Measurements from ENCODE around the gene PCP2. TPM values are rescaled to one million over a fixed set of nuclear protein-coding genes. Genes with fewer than 3 reads are reported as not detected.
"Not testable (repeated sequence)": the region's sequence is repeated elsewhere in the genome, so short reads cannot be mapped to it uniquely, and the experiment has no call there.

Gene PCP2
- polyA plus RNA-seq, 1 donor = 1.5 TPM

DNA sequence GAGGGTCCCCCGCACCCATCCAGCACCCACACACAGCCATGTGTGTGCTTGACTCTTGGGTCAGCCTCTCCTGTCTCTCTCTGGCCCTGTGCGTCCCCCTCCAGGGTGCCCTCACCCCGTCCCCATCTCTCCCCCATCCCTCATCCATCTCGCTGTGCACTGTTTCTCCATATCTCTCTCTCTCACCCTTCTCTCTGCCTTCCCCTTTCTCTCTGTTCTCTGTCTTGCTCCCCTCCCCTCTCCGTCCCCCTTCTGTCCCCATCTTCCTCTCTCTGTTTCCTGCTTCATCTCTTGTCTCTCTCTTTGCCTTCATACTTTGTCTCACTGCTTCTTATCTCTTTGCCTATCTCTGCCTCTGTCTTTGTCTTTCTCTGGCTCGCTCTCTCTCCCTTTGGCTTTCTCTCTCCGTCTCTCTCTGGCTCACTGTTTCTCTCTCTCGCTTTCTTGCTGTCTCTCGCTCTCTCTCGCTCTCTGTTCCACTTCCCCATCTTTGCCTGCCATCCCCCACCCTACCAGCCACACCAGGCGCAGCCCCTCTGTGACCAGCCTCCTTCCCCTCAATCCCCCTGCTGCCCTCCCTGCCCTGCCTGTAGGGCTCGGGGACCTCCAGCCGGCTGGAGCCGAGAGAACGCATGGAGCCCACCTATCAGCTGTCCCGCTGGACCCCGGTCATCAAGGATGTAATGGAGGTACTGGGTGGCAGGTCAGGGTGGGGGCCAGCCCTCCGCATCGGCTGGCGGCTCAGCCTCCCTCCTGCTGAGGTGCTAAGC, 12.3 kb upstream of the PCP2 start:
- WGBS (ENCODE audit: insufficient coverage, low lambda C conversion rate) = 76% methylated on average over 7 of the region's 20 CpGs
- no peak overlapping the region for H3K27ac ChIP-seq (ENCODE audit: low read length)
- peaks cover 23% of the 10 kb centered on the region for H3K36me3 ChIP-seq (ENCODE audit: control insufficient read depth, insufficient read depth, low read length)
- no peaks in the 10 kb centered on the region for H3K4me1 ChIP-seq (ENCODE audit: control insufficient read depth, insufficient read depth, low read length)
- no peaks in the 10 kb centered on the region for H3K27me3 ChIP-seq (ENCODE audit: control insufficient read depth, insufficient read depth, low read length)
- no peaks in the 10 kb centered on the region for H3K9me3 ChIP-seq (ENCODE audit: control insufficient read depth, low read depth, low read length)
- no peak for DNase-seq
- H3K4me3 ChIP-seq (ENCODE audit: low read length) = no peak overlapping the region

DNA sequence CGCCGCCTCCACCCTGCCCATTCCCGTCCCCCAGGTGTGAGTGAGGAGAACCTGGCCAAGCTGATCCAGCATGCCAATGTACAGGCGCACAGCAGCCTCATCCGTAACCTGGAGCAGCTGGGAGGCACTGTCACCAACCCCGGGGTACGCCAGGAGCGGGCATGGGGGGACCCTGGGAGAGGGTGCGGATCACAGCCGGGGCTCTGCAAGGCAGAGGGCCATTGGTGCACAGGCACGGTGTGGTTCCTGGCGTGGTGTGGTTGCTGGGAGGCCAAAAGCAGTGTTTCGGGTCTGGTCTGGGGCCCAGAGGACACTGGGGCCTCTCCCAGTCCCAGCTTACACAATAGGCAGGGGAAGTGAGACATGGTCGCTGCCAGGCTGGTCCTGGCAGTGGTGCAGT, 11.6 kb upstream of the PCP2 start:
- no CpG with 5 or more reads among the region's 14 CpGs for WGBS (ENCODE audit: insufficient coverage, low lambda C conversion rate)
- no peaks in the 10 kb centered on the region for H3K4me1 ChIP-seq (ENCODE audit: control insufficient read depth, insufficient read depth, low read length)
- H3K9me3 ChIP-seq (ENCODE audit: control insufficient read depth, low read depth, low read length) = no peaks in the 10 kb centered on the region
- no peak overlapping the region for H3K27ac ChIP-seq (ENCODE audit: low read length)
- peaks cover 23% of the 10 kb centered on the region for H3K36me3 ChIP-seq (ENCODE audit: control insufficient read depth, insufficient read depth, low read length)
- no peak overlapping the region for H3K4me3 ChIP-seq (ENCODE audit: low read length)
- no peak for DNase-seq
- H3K27me3 ChIP-seq (ENCODE audit: control insufficient read depth, insufficient read depth, low read length) = no peaks in the 10 kb centered on the region

DNA sequence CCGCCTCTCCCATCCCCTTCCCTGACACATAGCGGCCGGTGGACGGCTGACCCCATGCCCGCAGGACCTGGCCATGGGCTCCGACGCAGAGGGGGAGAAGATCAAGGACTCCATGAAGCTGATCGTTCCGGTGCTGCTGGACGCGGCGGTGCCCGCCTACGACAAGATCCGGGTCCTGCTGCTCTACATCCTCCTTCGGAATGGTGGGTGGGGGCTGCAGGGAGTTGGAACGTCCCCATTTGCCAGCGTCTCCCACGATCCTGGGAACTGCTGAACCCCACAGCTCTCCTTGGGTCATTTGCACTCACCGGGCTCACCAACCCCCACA, 11.0 kb upstream of the PCP2 start:
- no peak for DNase-seq
- no CpG with 5 or more reads among the region's 20 CpGs for WGBS (ENCODE audit: insufficient coverage, low lambda C conversion rate)
- H3K27me3 ChIP-seq (ENCODE audit: control insufficient read depth, insufficient read depth, low read length) = no peaks in the 10 kb centered on the region
- no peak overlapping the region for H3K4me3 ChIP-seq (ENCODE audit: low read length)
- H3K4me1 ChIP-seq (ENCODE audit: control insufficient read depth, insufficient read depth, low read length) = no peaks in the 10 kb centered on the region
- no peak overlapping the region for H3K27ac ChIP-seq (ENCODE audit: low read length)
- H3K36me3 ChIP-seq (ENCODE audit: control insufficient read depth, insufficient read depth, low read length) = peaks cover 25% of the 10 kb centered on the region
- no peaks in the 10 kb centered on the region for H3K9me3 ChIP-seq (ENCODE audit: control insufficient read depth, low read depth, low read length)

DNA sequence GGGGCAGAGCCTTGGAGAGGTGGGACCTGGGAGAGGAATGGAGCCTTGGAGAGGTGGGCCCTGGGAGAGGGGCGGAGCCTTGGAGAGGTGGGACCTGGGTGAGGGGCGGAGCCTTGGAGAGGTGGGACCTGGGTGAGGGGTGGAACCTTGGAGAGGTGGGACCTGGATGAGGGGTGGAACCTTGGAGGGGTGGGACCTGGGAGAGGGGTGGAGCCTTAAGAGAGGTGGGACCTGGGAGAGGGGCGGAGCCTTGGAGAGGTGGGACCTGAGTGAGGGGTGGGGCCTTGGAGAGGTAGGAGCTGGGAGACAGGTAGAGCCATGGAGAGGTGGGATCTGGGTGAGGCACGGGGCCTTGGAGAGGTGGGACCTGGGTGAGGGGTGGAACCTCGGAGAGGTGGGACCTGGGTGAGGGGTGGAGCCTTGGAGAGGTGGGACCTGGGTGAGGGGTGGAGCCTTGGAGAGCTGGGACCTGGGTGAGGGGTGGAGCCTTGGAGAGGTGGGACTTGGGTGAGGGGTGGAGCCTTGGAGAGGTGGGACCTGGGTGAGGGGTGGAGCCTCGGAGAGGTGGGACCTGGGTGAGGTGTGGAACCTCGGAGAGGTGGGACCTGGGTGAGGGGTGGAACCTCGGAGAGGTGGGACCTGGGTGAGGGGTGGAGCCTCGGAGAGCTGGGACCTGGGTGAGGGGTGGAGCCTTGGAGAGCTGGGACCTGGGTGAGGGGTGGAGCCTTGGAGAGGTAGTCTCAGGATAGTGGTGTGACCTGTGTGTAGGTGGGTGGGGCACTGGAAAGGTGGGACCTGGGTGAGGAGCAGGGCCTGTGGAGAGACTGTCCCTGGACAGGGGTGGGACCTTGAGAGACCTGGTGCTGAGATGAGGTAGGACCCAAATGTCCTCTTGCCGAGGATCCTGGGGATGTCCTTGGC, 10.4 kb upstream of the PCP2 start:
- peak in 1 of 2 donors; percentile 35 for DNase-seq
- not testable (repeated sequence) for H3K27me3 ChIP-seq (ENCODE audit: control insufficient read depth, insufficient read depth, low read length); H3K9me3 ChIP-seq (ENCODE audit: control insufficient read depth, low read depth, low read length); H3K27ac ChIP-seq (ENCODE audit: low read length); H3K4me3 ChIP-seq (ENCODE audit: low read length); H3K4me1 ChIP-seq (ENCODE audit: control insufficient read depth, insufficient read depth, low read length)
- H3K36me3 ChIP-seq (ENCODE audit: control insufficient read depth, insufficient read depth, low read length) = peaks cover 28% of the 10 kb centered on the region
- no CpG with 5 or more reads among the region's 10 CpGs for WGBS (ENCODE audit: insufficient coverage, low lambda C conversion rate)

DNA sequence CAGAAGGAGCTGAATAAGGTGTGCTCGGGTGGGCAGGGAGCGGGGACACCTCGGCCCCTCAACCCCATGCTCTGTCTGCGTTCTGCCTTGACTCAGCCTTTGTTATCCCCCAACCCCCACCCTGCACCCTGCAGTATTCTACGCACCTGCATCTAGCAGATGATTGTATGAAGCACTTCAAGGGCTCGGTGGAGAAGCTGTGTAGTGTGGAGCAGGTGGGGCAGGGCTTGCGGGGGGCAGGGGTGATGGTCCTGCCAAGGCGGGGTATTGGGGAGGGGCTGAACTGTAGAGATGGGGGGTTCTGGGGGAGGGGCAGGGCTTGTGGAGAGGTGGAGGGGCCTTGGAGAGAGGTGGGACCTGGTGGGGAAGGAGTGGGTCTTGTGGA, 9.5 kb upstream of the PCP2 start:
- Histone ChIP-seq H3K4me1 (ENCODE audit: control insufficient read depth, insufficient read depth, low read length) (peaks cover 3% of the 10 kb centered on the region), H3K27me3 (ENCODE audit: control insufficient read depth, insufficient read depth, low read length) (no peaks in the 10 kb centered on the region), H3K9me3 (ENCODE audit: control insufficient read depth, low read depth, low read length) (no peaks in the 10 kb centered on the region), H3K27ac (ENCODE audit: low read length) (no peak overlapping the region), H3K36me3 (ENCODE audit: control insufficient read depth, insufficient read depth, low read length) (peaks cover 32% of the 10 kb centered on the region), H3K4me3 (ENCODE audit: low read length) (no peak overlapping the region)
- no CpG with 5 or more reads among the region's 8 CpGs for WGBS (ENCODE audit: insufficient coverage, low lambda C conversion rate)
- no peak for DNase-seq

DNA sequence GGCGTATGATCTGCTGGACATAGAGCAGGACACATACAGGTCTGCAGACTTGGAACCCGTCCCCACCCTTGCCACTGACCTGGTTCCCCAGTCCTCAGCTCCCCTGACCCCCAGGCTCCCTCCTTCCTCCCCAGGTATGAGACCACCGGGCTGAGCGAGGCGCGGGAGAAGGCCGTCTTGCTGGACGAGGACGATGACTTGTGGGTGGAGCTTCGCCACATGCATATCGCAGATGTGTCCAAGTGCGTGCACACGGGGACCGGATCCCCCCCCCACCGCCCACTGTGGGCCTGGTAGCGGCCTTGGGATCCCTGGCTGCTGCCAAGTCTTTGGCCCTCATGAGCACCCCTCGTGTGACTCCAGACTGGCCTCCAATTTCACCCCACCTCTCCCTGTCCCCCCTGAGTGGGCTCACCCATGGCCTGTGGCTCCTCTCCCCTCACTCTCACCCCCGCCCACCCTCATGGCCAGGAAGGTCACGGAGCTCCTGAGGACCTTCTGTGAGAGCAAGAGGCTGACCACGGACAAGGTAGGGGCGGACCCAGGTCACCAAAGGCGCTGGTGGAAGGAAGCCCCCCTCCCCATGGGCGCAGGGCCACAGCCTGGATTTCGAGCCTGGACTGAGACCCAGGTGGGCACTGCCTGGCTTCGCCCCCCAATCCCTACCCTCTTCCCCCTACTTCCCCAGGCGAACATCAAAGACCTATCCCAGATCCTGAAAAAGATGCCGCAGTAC, 8.9 kb upstream of the PCP2 start:
- DNase-seq = no peak

DNA sequence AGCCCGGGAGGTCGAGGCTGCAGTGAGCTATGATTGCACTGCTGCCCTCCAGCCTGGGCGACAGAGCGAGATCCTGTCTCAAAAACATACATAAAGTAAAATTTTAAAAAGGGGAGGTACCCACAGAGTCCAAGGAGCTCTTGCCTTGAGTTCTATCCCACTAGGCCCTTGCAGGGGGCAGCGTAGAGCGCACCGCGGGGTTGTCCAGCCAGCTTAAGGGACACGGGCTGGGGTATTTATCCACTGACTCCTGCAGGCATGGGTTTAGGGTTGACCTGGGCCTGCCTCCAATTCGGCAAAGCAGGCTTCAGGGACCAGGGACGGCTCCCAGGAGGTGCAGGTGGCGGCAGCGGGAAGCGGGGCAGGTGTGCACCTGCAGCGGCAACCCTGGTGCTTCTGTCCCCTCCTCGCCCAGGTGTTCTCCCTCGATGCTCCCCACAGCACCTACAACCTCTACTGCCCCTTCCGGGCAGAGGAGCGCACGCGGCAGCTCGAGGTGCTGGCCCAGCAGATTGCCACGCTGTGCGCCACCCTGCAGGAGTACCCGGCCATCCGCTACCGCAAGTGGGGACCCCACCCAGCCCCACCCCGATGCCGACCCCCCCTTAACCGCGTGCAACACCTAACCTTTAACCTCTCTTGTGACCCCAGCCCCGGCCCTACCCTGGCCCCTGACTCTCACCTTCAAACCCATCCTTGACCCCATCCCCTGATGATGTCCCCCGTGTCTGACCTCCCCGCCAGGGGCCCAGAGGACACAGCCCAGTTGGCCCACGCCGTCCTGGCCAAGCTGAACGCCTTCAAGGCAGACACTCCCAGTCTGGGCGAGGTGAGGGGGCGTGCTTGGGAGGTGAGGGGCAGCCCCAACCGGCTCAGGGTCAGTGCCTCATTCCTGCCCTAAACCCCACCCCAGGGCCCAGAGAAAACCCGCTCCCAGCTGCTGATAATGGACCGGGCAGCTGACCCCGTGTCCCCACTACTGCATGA, 8.1 kb upstream of the PCP2 start:
- no peak overlapping the region for H3K4me3 ChIP-seq (ENCODE audit: low read length)
- no peaks in the 10 kb centered on the region for H3K27me3 ChIP-seq (ENCODE audit: control insufficient read depth, insufficient read depth, low read length)
- peaks cover 27% of the 10 kb centered on the region for H3K36me3 ChIP-seq (ENCODE audit: control insufficient read depth, insufficient read depth, low read length)
- peaks cover 9% of the 10 kb centered on the region for H3K4me1 ChIP-seq (ENCODE audit: control insufficient read depth, insufficient read depth, low read length)
- H3K27ac ChIP-seq (ENCODE audit: low read length) = no peak overlapping the region
- no peaks in the 10 kb centered on the region for H3K9me3 ChIP-seq (ENCODE audit: control insufficient read depth, low read depth, low read length)
- WGBS (ENCODE audit: insufficient coverage, low lambda C conversion rate) = no CpG with 5 or more reads among the region's 43 CpGs
- no peak for DNase-seq

More for the DNA sequence above, 8.9 kb upstream of the PCP2 start:
- Histone ChIP-seq H3K4me1 (ENCODE audit: control insufficient read depth, insufficient read depth, low read length) (peaks cover 6% of the 10 kb centered on the region), H3K27me3 (ENCODE audit: control insufficient read depth, insufficient read depth, low read length) (no peaks in the 10 kb centered on the region), H3K36me3 (ENCODE audit: control insufficient read depth, insufficient read depth, low read length) (peaks cover 32% of the 10 kb centered on the region), H3K4me3 (ENCODE audit: low read length) (no peak overlapping the region), H3K9me3 (ENCODE audit: control insufficient read depth, low read depth, low read length) (no peaks in the 10 kb centered on the region), H3K27ac (ENCODE audit: low read length) (no peak overlapping the region)
- WGBS (ENCODE audit: insufficient coverage, low lambda C conversion rate) = no CpG with 5 or more reads among the region's 27 CpGs

DNA sequence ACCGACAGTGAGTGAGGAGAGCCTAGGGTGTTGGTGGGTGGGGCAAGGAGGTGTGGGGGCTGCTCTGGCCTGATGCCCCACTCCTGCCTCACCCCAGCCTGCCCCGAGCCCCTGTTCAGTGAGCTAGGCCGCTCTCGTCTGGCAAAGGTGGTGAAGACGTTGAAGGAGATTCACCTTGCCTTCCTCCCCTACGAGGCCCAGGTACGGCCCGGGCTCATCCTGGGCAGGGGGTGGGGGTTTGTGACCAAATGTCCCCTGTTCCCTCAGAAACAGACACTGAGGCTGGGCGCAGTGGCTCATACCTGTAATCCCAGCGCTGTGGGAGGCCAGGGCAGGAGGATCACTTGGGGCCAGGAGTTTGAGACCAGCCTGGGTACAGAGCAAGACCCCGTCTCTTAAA, 7.3 kb upstream of the PCP2 start:
- peaks cover 25% of the 10 kb centered on the region for H3K36me3 ChIP-seq (ENCODE audit: control insufficient read depth, insufficient read depth, low read length)
- H3K4me3 ChIP-seq (ENCODE audit: low read length) = no peak overlapping the region
- peaks cover 9% of the 10 kb centered on the region for H3K4me1 ChIP-seq (ENCODE audit: control insufficient read depth, insufficient read depth, low read length)
- no peak overlapping the region for H3K27ac ChIP-seq (ENCODE audit: low read length)
- WGBS (ENCODE audit: insufficient coverage, low lambda C conversion rate) = 100% methylated on average over 1 of the region's 11 CpGs
- H3K9me3 ChIP-seq (ENCODE audit: control insufficient read depth, low read depth, low read length) = no peaks in the 10 kb centered on the region
- H3K27me3 ChIP-seq (ENCODE audit: control insufficient read depth, insufficient read depth, low read length) = peaks cover 5% of the 10 kb centered on the region
- DNase-seq = no peak

DNA sequence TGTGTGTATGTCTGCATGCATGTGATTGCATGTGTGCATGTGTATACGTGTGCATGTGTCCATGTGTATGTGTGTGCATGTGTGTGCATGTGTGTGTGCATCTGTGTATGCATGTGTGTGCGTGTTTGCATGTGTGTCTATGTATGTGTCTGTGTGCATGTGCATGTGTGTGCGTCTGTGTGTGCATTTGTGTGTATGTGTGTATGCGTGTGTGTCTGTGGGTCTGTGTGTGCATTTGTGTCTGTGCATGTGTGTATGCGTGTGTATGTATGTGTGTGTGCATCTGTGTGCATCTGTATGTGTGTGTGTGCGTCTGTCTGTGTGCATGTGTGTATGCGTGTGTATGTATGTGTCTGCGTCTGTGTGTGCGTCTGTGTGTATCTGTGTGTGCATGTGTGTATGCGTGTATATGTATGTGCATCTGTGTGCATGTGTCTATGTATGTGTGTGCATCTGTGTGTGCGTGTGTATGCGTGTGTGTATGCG, 6.4 kb upstream of the PCP2 start:
- WGBS (ENCODE audit: insufficient coverage, low lambda C conversion rate) = no CpG with 5 or more reads among the region's 13 CpGs
- H3K27me3 ChIP-seq (ENCODE audit: control insufficient read depth, insufficient read depth, low read length) = peaks cover 7% of the 10 kb centered on the region
- no peaks in the 10 kb centered on the region for H3K9me3 ChIP-seq (ENCODE audit: control insufficient read depth, low read depth, low read length)

More for the DNA sequence above, 6.4 kb upstream of the PCP2 start:
- Histone ChIP-seq H3K4me1 (ENCODE audit: control insufficient read depth, insufficient read depth, low read length) (peaks cover 9% of the 10 kb centered on the region), H3K27ac (ENCODE audit: low read length) (no peak overlapping the region), H3K36me3 (ENCODE audit: control insufficient read depth, insufficient read depth, low read length) (peaks cover 21% of the 10 kb centered on the region), H3K4me3 (ENCODE audit: low read length) (no peak overlapping the region)
- no peak for DNase-seq

All from large intestine (tissue), 3 donors.